DMS53 treated with DMSO at 0.1 percent for 48 hours (cell line): ENCODE results near the gene ULBP3.
"Not testable (repeated sequence)": the region's sequence is repeated elsewhere in the genome, so short reads cannot be mapped to it uniquely, and the experiment has no call there.

Experiments used
- DNase-seq: peaks from one replicate; lab custom pipeline; 2025; ENCODE audit not compliant: unreplicated experiment; lab: John Stamatoyannopoulos, UW

ULBP3 gene

GRCh38 chr6:150017186-150017521 is 51.8 kb downstream of the ULBP3 start:
- not testable (repeated sequence) for DNase-seq

DNA sequence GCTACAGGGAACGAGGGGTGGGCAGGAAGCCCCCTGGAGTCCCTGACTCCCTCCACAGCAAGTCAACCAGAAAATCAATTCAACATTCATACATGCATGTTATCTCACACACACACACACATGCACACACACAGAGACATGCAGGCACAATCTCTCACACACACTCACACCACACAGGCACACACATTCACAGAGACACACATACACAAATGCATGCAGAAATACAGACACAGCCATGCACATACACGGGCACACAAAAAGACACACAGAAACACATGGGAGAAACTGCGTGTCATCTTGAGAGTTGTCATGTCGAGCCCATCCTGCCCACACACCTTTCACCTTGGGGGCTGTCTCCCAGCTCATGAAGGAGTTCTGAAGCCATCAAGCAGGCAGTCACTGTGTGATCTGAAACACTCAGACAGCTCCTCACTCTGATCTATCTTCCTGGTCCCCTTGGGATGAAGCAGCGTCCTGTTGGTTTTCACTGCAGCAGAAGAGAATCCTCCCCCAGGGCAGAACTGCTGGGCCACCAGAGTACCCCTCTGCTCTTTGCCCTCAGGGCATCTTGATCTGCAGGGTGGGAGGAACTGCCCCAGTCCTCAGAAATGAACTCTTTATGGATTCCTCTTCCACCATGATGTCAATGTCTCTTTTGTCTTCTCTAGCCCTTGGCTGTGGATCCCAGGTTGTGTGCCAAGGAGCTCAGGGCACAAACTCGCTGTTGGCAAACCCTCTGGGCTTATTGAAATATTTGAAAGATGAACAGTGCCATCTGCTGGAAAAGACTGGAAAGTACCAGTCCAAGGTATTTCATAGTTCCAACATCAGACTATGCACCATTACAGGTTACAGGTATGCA is 52.4 kb downstream of the ULBP3 start:
- DNase-seq = peak; percentile 56

- DNase-seq = not testable (repeated sequence)
These were observed 53.5 kb downstream of the ULBP3 start for GRCh38 chr6:150015281-150016001.

DNA sequence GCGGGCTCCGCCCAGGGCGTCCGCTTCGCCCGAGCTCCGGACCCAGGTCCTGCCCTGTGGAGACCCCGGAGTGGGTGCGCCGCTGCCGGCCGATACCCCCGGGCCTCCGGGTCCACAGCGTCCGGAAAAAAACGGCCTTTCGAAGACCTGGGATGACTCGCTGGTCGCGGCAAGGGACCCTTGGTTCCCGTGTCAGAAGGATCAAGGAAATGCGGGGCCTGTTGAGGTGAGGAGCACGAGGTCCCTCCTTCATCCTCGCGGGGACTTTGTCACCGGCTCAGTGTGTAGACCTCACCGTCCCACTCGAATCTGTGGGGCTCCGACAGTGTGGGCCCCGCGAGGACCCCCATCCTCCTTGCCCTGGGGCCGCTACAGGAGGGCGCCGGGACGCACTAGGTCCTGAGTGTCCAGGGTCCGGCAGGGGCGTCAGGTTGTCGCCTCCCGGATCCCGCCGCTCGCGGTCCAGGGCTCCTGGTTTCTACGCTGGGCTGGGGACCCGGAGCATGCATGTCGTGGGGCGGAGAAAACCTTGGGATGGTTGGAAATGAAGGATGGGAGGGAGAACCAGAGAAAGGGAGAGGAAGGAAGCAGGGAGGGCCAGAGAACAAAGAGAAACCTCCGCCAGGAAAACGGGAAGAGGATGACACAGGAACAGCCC is 54.2 kb downstream of the ULBP3 start:
- DNase-seq = not testable (repeated sequence)

DNA sequence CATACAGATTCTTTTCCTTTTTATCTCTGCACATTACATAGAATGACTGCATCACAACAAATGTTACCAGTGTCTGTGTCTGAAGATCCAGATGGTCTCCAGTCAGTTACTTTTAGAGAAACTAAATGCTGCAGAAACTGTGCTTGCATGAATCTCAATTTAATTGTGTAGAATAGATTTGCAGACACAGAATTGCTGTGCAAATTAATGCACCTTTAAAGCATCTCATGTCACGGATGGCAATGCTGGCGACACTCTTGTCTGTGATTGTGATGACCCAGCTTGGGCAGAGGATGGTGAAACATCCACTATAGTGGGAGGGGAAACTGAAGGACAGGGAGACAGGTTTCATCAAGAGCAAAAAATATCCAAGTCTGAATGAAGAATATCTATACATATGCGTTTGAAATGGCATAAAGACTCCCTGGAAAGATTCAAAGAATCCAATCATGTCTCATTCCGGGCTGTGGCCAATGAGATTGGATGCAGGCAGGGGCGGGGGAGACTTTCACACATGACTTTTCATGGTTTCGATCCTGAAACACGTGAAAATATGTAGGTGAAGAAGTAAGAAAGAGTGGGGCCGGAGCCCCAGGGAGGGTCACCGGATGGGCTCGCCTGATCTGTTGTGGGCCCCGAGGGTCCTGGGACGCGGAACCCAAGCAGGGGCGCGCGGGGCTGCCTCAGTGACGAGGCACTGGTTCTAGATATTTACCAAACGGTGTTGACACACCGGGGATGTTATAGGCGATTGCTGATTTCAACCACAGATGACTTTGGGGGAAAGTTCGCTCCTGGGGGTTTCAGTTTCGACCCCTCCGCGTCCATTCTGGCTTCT is 54.9 kb downstream of the ULBP3 start:
- not testable (repeated sequence) for DNase-seq

GRCh38 chr6:150012846-150013784 is 55.8 kb downstream of the ULBP3 start:
- DNase-seq = not testable (repeated sequence)
